NCI-H446 treated with DMSO at 0.1 percent for 48 hours (cell line): Measurements from ENCODE around the gene NSL1.
A peak's percentile ranks its signal among the peaks of the same experiment; 100 is the strongest.
"Not testable (repeated sequence)": the region's sequence is repeated elsewhere in the genome, so short reads cannot be mapped to it uniquely, and the experiment has no call there.

Source experiments
- DNase-seq: peaks from one replicate; lab custom pipeline; 2025; lab: John Stamatoyannopoulos, UW

NSL1 gene

GRCh38 chr1:212749821-212750535 lies 41.6 kb downstream of the NSL1 start:
- peak; percentile 55 for DNase-seq

- no peak for DNase-seq
Measured at GRCh38 chr1:212746546-212746945, 45.0 kb downstream of the NSL1 start.

- DNase-seq, result no peak
Measured at GRCh38 chr1:212745303-212745702, 46.3 kb downstream of the NSL1 start.

- no peak for DNase-seq
Measured at GRCh38 chr1:212743901-212744475, 47.6 kb downstream of the NSL1 start.

GRCh38 chr1:212738330-212738729 lies 53.2 kb downstream of the NSL1 start:
- DNase-seq, result no peak

GRCh38 chr1:212737559-212737958 lies 54.0 kb downstream of the NSL1 start:
- no peak for DNase-seq

GRCh38 chr1:212733109-212733508 lies 58.5 kb downstream of the NSL1 start:
- DNase-seq, result no peak

GRCh38 chr1:212731630-212732029 lies 59.9 kb downstream of the NSL1 start:
- DNase-seq, result no peak

- DNase-seq, result no peak
Measured at GRCh38 chr1:212728606-212729005, 63.0 kb downstream of the NSL1 start.

- DNase-seq, result no peak
Measured at GRCh38 chr1:212727386-212728181, 64.0 kb downstream of the NSL1 start.

- DNase-seq, result not testable (repeated sequence)
Measured at GRCh38 chr1:212724679-212725078, 66.9 kb downstream of the NSL1 start.

- DNase-seq, result no peak
Measured at GRCh38 chr1:212722270-212722957, 69.2 kb downstream of the NSL1 start.

GRCh38 chr1:212721388-212722247 lies 70.0 kb downstream of the NSL1 start:
- DNase-seq, result no peak

- no peak for DNase-seq
Measured at GRCh38 chr1:212719633-212720032, 71.9 kb downstream of the NSL1 start.

- no peak for DNase-seq
Measured at GRCh38 chr1:212718499-212718898, 73.1 kb downstream of the NSL1 start.

- DNase-seq, result no peak
Measured at GRCh38 chr1:212716161-212716560, 75.4 kb downstream of the NSL1 start.

GRCh38 chr1:212713465-212714136 lies 78.0 kb downstream of the NSL1 start:
- DNase-seq, result no peak

- no peak for DNase-seq
Measured at GRCh38 chr1:212712451-212713303, 78.9 kb downstream of the NSL1 start.

GRCh38 chr1:212711974-212712373 lies 79.6 kb downstream of the NSL1 start:
- not testable (repeated sequence) for DNase-seq

GRCh38 chr1:212710566-212710965 lies 81.0 kb downstream of the NSL1 start:
- no peak for DNase-seq
